ENCODE measurements around the gene BOD1L2.

BOD1L2 gene

GRCh38 chr18:57150081-57150480 is 3.2 kb downstream of the BOD1L2 start:
- no peak for DNase-seq (ENCODE audit: low spot score)

GRCh38 chr18:57150828-57151227 is 3.9 kb downstream of the BOD1L2 start:
- DNase-seq (ENCODE audit: low spot score), result no peak

GRCh38 chr18:57154191-57154830 is 7.4 kb downstream of the BOD1L2 start:
- DNase-seq (ENCODE audit: low spot score), result no peak

- no peak for DNase-seq (ENCODE audit: low spot score)
These were observed 17.5 kb downstream of the BOD1L2 start for GRCh38 chr18:57164401-57164800.

- no peak for DNase-seq (ENCODE audit: low spot score)
These were observed 20.9 kb downstream of the BOD1L2 start for GRCh38 chr18:57167617-57168308.

DNA sequence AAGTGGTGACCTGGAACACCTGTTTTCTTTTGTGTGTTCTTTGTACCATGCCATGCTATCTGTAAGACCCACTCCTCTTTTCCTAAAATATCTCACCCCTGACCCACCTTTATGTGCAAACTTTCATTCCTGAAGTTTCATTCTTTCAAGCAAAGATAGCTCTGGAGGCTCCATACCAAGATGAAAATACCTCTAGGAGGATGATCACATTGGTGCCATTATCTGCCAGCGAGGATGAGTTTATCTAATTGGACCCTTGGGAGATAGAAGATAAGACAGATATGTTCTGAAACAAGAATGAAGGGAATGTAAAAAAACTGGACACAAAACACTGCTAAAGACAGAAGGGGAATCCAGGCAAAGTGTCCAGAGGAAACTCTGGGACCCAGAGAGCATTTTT is 24.1 kb downstream of the BOD1L2 start:
- DNase-seq (ENCODE audit: low spot score), result no peak

DNA sequence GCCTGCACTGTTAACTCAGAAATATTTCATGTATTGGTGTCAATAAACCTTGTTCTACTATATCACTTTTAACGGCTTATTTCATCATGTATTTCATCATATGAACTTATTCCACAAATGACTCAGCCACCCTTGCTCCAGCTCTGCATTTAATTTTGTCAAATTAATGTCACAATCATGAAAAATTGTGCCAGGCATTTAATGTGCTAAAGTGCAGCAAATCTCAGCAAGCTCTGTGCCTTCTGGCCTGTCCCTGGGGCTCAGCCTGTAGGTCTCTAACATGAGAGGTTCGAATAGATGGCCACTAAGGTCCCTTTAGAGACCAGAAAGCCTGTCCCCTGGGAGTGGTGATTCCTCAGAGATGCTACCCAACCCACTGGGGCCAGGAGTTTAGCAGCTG is 28.6 kb downstream of the BOD1L2 start:
- DNase-seq (ENCODE audit: low spot score), result no peak

- no peak for DNase-seq (ENCODE audit: low spot score)
These were observed 38.5 kb downstream of the BOD1L2 start for GRCh38 chr18:57185434-57185833.

GRCh38 chr18:57188851-57189557 is 42.1 kb downstream of the BOD1L2 start:
- no peak for DNase-seq (ENCODE audit: low spot score)

GRCh38 chr18:57190026-57190425 is 43.1 kb downstream of the BOD1L2 start:
- no peak for DNase-seq (ENCODE audit: low spot score)

DNA sequence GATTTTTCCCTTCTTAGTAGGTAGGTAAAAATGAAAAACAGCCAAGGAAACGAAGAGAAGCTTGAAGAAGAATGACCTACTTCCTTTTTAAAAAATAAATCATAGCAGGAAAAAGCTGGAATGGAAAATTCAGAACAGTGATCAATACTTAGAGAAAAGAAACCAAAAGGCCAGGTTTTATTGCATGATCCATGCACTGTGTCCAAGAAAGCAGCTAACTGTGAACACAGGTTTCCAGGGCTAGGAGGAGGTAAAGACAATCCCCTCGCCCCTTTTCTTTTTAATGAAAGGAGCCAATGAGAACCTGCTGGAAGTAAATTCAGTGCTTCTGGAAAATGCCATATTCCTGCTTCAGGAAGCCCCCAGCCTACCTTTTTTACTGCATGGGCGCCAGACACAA is 47.2 kb downstream of the BOD1L2 start:
- no peak for DNase-seq (ENCODE audit: low spot score)

DNA sequence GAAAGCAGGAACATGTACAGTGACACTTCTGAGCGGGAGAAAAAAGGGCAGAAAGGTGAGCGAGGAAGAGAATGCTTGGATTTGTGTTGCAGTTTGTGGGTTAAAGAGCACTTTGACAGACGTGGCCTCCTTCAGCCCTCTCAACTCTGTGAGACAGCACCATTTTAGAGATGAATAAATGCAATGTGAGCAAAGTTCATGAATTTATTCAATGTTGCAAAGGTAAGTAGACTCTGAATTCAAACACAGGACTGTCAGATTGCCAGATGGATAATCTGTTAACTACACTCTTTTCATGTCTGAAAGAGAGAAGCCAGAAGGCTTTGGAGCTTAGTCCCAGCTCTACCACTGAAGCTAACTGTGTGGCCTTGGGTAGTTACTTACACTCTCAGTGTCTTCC is 47.7 kb downstream of the BOD1L2 start:
- no peak for DNase-seq (ENCODE audit: low spot score)

DNA sequence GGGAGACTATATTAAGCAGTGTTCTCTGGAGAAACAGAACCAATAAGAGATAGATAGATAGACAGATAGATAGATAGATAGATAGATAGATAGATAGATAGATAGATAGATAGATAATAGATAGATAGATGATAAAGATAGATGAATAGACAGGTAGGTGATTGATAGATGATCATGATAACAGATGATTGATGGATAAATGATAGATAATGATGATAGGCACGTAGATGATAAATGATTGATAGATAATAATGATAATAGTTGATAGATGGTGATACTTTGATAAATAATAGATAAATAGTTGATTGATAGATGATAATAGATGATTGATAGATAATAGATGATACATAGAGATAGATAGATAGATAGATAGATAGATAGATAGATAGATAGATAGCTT is 48.5 kb downstream of the BOD1L2 start:
- DNase-seq (ENCODE audit: low spot score), result no peak

DNA sequence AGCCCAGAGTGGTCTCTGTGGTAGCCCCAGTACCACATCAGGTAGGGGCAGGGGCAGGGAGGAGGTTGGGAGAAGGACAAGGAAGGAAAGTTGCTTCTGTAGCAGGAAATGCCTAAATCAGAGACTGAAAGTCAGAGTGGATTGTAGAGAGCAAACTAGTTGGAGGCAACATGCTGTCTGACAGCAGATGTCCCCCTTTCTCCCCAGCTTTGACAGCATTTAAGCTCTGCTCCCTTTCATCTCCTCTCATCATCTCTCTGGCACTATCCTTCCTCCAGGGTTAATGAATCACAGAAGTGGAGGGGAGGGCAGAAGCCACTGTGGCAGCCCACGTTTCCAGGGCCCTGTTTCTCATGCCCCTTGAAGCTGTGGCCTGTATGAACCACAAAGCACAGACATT is 50.4 kb downstream of the BOD1L2 start:
- DNase-seq (ENCODE audit: low spot score), result no peak

DNA sequence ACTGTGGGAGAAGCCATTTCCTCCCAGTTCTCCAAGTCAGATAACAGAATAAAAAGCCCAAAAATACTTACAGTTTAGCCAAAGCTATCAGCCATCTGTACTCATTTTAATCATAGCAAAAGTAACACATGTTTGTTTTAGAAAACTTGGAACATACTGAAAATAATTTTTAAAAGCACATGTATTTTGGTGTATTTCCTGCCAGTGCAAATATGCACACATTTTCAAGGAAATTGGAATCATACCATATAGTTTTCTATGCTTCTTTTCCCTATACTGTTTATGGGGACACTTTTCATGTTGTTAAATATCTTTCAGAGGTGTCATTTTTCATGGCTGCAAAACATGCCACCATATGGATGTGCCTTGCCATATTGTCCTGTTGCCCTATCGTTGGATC is 51.2 kb downstream of the BOD1L2 start:
- no peak for DNase-seq (ENCODE audit: low spot score)
